Chondrocyte (in vitro differentiated cells): Measurements from ENCODE around the gene N4BP2. TPM values are rescaled to one million over a fixed set of nuclear protein-coding genes. Genes with fewer than 3 reads are reported as not detected.
A peak's percentile ranks its signal among the peaks of the same experiment; 100 is the strongest.

ENCODE experiments used
- DNase-seq: peaks from one replicate; pipeline ENCODE4 v3.0.0; 2021; ENCODE audit warnings: mixed read lengths, low spot score
- H3K27ac Mint-ChIP-seq: one replicate; pipeline ENCODE4 v1.8.0; 2021; ENCODE audit warnings: mild to moderate bottlenecking, moderate library complexity, mixed read lengths; ENCODE audit not compliant: unreplicated experiment
- H3K27me3 Mint-ChIP-seq: 2 replicates; pipeline ENCODE4 v1.8.0; 2021; ENCODE audit warnings: low read depth, mixed read lengths
- H3K36me3 Mint-ChIP-seq: 2 replicates; pipeline ENCODE4 v1.8.0; 2021; ENCODE audit warnings: low read depth, mixed read lengths
- H3K4me1 Mint-ChIP-seq: 2 replicates; pipeline ENCODE4 v1.8.0; 2021; ENCODE audit warnings: low read depth, mild to moderate bottlenecking, mixed read lengths
- H3K4me3 Mint-ChIP-seq: one replicate; pipeline ENCODE4 v1.8.0; 2021; ENCODE audit warnings: mild to moderate bottlenecking, moderate library complexity, mixed read lengths; ENCODE audit not compliant: unreplicated experiment
- H3K9me3 Mint-ChIP-seq: 2 replicates; pipeline ENCODE4 v1.8.0; 2021; ENCODE audit warnings: low read depth, mixed read lengths
- CTCF ChIP-seq: fragments of 200-600 bp; sonication (generic); IDR thresholded peaks from 2 replicates; pipeline ENCODE4 v1.5.0; 2021; ENCODE audit warnings: antibody characterized with exemption, mild to moderate bottlenecking, moderate library complexity
- total RNA-seq: library from RNA; stranded (reverse); gene quantifications from 3 replicates; pipeline ENCODE4 v1.2.1, GENCODE V29; 2021

Gene N4BP2
- total RNA-seq, 1 donor from 2014 or later: 7.0 TPM

- DNase-seq: no peak
- no peak for TF ChIP-seq CTCF
- Mint-ChIP-seq H3K4me1 (no peaks in the 10 kb centered on the region), H3K27me3 (no peaks in the 10 kb centered on the region), H3K36me3 (no peaks in the 10 kb centered on the region), H3K9me3 (no peaks in the 10 kb centered on the region), H3K27ac (no peak overlapping the region), H3K4me3 (no peak overlapping the region)
Measured at GRCh38 chr4:40033613-40034012, 23.0 kb upstream of the N4BP2 start.

- Mint-ChIP-seq H3K36me3 (no peaks in the 10 kb centered on the region), H3K9me3 (no peaks in the 10 kb centered on the region), H3K4me3 (no peak overlapping the region), H3K27ac (no peak overlapping the region), H3K4me1 (no peaks in the 10 kb centered on the region), H3K27me3 (no peaks in the 10 kb centered on the region)
- no peak for DNase-seq
- no peak for TF ChIP-seq CTCF
Measured at GRCh38 chr4:40038977-40039376, 17.7 kb upstream of the N4BP2 start.

- Mint-ChIP-seq H3K4me1 (peaks cover 6% of the 10 kb centered on the region), H3K27me3 (no peaks in the 10 kb centered on the region), H3K9me3 (no peaks in the 10 kb centered on the region), H3K36me3 (no peaks in the 10 kb centered on the region), H3K4me3 (no peak overlapping the region), H3K27ac (no peak overlapping the region)
- no peak for TF ChIP-seq CTCF
- DNase-seq: no peak
Measured at GRCh38 chr4:40040908-40041307, 15.7 kb upstream of the N4BP2 start.

- Mint-ChIP-seq H3K36me3 (no peaks in the 10 kb centered on the region), H3K9me3 (no peaks in the 10 kb centered on the region), H3K4me1 (peaks cover 16% of the 10 kb centered on the region), H3K27ac (no peak overlapping the region), H3K4me3 (no peak overlapping the region), H3K27me3 (no peaks in the 10 kb centered on the region)
- no peak for TF ChIP-seq CTCF
- DNase-seq: no peak
Measured at GRCh38 chr4:40043786-40044185, 12.9 kb upstream of the N4BP2 start.

GRCh38 chr4:40046311-40046980 is 10.2 kb upstream of the N4BP2 start:
- Mint-ChIP-seq H3K27ac (peak overlapping the region; percentile 79), H3K9me3 (no peaks in the 10 kb centered on the region), H3K36me3 (no peaks in the 10 kb centered on the region), H3K27me3 (no peaks in the 10 kb centered on the region), H3K4me1 (peaks cover 19% of the 10 kb centered on the region), H3K4me3 (no peak overlapping the region)
- DNase-seq: no peak
- peak; percentile 47 for TF ChIP-seq CTCF
